PC-3 (cell line): Measurements from ENCODE around the gene CRTAC1.

Experiments used
- EZH2 ChIP-seq: fragments of 300-600 bp; sonication (generic); IDR thresholded peaks from one replicate; pipeline ENCODE4 v1.6.1; 2017; ENCODE audit warnings: antibody characterized with exemption, mild to moderate bottlenecking, low read length; ENCODE audit not compliant: unreplicated experiment
- EZH2phosphoT487 ChIP-seq: fragments of 300-600 bp; sonication (generic); IDR thresholded peaks from 2 replicates; pipeline ENCODE4 v1.6.1; 2018; ENCODE audit warnings: mild to moderate bottlenecking, antibody characterized with exemption, low read length, borderline replicate concordance
- TF ChIP-seq, protein P1 (sequence below): fragments of 300-600 bp; sonication (generic); conservative IDR thresholded peaks from 2 replicates; pipeline ENCODE4 v1.5.1; 2017; ENCODE audit warnings: antibody characterized with exemption, low read depth, mild to moderate bottlenecking, low read length

DNA sequence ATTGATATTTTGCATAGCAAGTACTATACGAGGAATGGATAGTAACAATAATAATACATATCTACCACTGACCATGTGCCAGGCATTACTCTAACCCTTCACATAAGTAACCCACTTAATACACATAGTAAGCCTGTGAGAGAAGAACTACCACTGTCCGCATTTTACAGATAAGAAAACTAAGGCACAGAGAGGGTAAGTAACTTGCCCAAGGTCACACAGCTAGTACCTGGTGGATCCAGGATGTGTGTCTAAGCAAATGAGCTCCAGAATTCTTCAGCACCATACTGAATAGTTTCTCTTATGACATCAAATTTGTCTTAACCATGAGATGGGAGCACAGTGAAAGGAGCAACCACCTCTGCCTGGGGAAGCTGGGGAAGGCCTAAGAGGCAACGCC lies 10.2 kb downstream of the CRTAC1 start:
- TF ChIP-seq, protein P1, sequence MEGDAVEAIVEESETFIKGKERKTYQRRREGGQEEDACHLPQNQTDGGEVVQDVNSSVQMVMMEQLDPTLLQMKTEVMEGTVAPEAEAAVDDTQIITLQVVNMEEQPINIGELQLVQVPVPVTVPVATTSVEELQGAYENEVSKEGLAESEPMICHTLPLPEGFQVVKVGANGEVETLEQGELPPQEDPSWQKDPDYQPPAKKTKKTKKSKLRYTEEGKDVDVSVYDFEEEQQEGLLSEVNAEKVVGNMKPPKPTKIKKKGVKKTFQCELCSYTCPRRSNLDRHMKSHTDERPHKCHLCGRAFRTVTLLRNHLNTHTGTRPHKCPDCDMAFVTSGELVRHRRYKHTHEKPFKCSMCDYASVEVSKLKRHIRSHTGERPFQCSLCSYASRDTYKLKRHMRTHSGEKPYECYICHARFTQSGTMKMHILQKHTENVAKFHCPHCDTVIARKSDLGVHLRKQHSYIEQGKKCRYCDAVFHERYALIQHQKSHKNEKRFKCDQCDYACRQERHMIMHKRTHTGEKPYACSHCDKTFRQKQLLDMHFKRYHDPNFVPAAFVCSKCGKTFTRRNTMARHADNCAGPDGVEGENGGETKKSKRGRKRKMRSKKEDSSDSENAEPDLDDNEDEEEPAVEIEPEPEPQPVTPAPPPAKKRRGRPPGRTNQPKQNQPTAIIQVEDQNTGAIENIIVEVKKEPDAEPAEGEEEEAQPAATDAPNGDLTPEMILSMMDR = no peak
- TF ChIP-seq EZH2 (no peak), EZH2phosphoT487 (no peak)
